HG03103 (cell line): ENCODE data around the gene SLC5A10.
"Not testable (repeated sequence)": the region's sequence is repeated elsewhere in the genome, so short reads cannot be mapped to it uniquely, and the experiment has no call there.

Experiments
- ATAC-seq: cut with Tn5 transposase; IDR thresholded peaks from one replicate; pipeline ENCODE4 v1.9.1; 2021; ENCODE audit warnings: low read depth; ENCODE audit not compliant: unreplicated experiment

Gene SLC5A10

DNA sequence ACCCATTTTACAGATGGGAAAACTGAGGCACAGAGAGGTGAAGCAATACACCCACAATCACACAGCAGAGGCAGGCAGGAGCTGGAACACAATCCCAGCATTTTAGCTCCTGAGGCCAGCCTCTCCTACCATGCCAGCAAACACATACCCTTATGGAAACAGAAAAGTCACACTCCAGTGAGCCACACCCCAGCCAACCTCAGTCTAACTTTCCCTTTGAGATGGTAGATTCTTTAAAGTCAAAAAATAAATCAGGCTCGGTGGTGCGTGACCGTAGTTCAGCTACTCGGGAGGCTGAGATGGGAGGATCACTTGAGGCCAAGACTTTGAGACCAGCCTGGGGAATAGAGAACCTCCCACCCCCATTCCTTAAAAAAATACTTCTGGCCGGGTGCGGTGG is 84.2 kb downstream of the SLC5A10 start:
- peak; percentile 37 for ATAC-seq

DNA sequence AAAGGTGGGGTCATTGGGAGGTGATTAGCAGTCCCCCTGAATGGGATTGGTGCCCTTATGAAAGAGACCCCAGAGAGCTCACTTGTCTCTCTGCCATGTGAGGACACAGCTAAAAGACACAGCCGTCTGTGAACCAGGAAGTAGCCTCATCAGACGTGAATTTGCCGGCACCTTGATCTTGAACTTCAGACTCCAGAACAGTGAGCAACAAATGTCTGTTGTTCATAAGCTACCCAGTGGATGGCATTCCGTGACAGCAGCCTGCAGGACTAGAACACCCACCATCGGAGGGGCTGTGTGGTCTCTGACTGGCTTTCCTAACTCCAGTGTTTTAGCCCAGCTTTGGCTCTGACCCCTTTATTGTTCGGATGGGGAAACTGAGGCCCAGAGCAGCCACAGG is 85.6 kb downstream of the SLC5A10 start:
- not testable (repeated sequence) for ATAC-seq

DNA sequence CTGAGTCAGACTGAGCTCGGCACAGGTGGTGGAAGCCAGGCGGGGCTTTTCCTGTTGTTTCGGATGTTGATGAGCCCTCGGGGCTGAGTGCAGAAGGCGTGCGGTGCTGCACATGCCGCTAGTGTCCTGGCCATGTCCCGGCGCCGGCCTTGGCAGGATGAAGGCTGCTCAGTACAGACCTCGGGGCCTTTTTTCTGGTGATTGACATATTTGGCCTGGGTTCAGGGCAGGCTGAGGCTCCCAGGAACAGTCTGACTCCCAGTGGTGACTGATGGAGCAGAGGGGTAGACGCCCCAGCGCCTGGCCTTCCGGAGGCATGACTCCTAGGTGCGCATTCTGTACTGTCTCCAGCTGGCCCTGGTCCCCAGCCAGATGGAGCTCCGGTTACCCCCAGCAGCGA is 86.0 kb downstream of the SLC5A10 start:
- ATAC-seq = not testable (repeated sequence)

DNA sequence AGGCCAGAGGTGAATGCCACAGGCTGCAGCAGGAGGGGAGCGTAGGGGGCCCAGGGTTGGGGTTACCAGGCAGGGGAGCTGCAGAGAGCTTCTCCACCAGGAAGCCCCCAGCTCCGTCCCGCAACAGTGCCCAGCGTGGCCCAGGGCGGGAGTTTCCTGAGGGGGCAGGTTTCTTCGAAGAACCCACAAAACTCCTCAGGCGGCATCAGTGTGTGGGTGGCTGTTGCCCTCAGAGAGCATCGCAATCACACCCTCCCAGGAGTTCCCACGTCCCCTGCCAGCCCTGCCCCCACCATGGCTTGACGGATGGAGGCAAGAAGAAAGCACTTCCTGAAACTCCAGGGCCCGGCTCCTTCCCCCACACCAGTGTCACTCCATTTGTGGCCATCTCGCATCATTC is 86.8 kb downstream of the SLC5A10 start:
- ATAC-seq = not testable (repeated sequence)

DNA sequence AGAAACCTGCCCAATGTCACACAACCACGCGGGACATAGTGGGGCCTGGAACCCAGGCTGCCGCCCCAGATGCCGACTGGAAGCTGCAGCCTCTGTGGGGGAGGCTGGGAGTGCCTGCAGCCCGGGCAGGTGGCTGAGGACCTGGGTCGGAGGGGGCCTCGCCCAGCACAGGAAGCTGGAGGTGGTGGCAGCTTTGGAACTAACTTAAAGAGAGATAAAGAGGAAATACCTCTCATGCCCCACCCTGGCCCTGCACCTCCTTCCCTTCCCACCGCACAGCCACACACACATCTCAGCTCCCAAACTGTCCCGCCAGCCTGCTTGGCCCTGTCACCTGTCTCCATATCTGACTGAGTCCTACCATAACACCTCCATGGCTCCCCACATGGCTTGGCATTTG is 88.4 kb downstream of the SLC5A10 start:
- not testable (repeated sequence) for ATAC-seq

DNA sequence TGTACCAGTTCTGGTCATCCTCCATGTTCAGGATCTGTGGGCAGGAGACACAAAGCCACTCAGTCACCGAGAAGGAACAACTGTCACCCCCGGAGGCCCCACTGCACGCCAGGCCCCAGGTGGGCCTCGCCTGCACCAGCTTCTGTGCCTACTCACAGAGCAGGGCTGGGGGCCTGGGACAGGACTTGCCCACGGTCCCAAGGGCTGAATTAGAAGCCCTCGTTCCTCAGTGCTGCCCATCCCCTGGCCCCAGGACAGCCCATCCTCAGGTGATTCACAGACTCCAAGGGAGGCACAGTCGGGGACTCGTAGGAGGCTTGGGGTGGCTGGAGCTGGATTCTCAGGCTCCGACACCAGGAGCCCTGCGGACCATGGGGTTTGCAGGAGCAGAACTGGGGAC is 89.9 kb downstream of the SLC5A10 start:
- not testable (repeated sequence) for ATAC-seq

DNA sequence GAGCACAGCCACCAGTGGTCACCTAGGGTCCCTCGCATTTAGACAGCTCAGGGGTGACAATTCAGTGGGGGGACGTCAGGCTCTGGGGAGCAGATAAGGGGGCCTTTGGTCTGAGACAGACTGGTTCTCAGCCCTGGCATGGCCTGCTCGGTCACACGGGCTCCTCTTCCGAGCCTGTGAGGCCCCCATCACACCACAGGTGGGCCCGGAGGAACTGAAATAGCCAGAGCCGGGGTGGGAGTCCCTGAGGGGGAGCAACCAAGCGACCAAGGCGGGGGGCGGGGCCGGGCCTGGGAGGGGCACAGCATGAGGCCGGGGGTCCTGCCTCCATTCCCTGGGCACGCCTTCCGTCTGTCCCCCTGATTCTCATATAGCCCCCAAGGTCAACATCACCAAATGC is 90.4 kb downstream of the SLC5A10 start:
- ATAC-seq = not testable (repeated sequence)

DNA sequence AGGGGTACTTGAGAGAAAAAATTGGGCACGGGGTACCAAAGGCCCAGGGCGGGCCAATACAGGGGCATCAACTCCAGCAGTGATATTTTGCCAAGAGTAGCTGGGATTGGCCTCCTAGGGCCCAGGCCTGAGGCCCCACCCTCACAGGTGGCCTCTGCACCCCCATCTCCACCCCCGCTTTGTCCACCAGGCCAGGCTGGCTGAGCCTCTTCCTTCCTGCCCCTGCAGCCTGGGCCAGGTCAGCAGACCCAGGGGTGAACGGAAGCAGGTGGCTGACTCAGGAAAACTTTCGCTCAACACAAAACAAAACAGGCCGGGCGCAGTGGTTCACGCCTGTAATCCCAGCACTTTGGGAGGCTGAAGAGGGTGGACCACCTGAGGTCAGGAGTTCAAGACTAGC is 91.1 kb downstream of the SLC5A10 start:
- ATAC-seq = not testable (repeated sequence)

DNA sequence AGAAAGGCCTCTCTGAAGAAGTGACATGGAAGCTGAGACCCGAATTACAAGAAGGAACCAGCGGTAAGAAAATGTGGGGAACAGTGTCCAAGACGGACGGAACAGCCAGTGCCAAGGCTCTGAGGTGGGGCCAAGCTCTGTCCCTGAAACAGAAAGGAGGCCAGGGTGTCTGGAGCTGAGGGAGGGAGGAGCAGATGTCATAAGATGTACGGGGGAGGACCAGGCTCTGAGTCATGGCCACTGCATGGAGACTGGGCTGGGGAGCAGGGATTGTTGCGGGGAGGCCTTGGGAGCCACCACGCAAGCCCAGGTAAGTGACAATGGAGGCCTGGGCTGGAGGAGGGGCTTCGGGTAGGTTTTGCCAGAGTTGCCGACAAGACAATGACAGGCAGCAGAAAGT is 92.7 kb downstream of the SLC5A10 start:
- not testable (repeated sequence) for ATAC-seq

DNA sequence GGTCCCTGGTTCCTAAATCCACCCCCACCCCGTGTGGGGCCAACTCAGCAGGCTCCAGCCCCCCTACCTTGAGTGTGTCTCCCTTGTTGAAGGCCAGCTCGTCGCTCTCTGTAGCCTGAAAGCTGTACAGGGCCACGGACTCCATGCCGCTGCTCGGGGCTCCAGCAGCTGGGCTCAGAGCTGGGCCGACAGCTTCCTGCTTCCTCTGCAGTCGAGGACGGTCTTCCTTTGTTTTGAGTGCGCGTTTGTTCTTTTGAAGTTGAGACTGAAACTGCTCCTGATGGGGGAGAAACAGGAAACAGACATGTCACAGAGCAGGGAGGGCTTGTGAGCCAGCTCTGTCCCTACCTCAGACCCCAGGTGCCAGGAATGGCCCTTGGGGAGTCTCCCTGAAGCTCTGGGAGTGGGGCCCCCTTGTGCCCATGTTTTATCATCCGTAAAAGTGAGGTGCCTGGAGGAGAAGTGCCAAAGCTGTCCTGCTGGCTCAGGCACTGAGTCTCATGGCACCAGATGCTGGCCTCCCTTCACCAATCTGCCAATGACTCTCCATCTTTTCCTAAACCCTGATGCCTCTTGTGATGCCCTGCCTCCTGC is 94.9 kb downstream of the SLC5A10 start, which contains the start of gene GRAP:
Gene GRAP (minus strand): TSS at position 176 of the 594 bp plus-strand sequence. CDS start 31 bp downstream, at position 145.
- ATAC-seq = not testable (repeated sequence)

DNA sequence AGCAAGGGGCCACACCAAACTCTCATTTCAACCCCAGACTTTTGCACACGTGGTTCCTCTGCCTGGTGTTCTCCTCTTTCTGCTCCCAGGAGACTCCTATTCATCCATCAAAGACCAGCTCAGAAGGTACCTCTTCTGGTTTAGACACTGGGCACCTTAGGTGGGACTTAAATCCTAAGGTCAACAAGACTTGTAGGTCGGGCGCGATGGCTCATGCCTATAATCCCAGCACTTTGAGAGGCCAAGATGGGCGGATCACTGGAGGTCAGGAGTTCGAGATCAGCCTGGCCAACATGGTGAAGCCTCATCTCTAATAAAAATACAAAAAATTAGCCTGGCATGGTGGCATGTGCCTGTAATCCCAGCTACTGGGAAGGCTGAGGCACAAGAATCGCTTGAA is 95.5 kb downstream of the SLC5A10 start:
- ATAC-seq = not testable (repeated sequence)

DNA sequence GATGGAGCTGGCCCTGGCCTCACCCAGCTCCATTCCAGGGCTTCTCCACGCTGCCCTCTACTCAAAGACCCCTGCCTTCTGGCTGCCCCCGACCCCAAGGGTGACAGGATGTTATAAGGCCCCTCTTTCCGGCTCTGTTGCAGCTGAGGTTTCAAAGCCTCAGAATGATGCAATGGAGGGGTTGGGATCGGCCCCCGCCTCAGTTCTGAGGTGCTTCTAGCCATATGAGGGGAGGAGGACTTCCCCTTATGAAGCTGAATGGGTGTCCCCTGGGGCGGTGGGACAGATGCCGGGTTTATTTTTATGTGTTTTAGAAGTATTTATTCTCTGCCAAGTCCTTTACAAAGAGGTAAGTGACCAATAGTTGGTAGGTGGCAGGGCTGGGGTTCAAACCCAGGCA is 96.9 kb downstream of the SLC5A10 start:
- not testable (repeated sequence) for ATAC-seq

DNA sequence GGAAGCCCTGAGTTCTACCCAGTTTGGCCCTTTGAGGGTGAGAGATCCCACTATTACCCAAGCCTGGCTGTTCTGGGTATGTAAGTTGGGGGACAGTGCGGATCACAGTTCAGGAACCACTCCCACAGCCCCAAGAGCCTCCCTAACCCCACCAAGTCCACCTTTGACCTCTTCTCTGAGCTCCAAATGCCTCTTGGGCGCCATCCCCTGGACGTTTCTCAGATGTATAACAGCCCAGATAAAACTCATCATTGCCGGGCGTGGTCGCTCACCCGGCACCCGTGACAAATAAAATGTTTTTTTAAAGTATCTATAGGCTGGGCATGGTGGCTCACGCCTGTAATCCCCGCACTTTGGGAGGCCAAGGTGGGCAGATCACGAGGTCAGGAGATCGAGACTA is 103.5 kb downstream of the SLC5A10 start:
- ATAC-seq = not testable (repeated sequence)

DNA sequence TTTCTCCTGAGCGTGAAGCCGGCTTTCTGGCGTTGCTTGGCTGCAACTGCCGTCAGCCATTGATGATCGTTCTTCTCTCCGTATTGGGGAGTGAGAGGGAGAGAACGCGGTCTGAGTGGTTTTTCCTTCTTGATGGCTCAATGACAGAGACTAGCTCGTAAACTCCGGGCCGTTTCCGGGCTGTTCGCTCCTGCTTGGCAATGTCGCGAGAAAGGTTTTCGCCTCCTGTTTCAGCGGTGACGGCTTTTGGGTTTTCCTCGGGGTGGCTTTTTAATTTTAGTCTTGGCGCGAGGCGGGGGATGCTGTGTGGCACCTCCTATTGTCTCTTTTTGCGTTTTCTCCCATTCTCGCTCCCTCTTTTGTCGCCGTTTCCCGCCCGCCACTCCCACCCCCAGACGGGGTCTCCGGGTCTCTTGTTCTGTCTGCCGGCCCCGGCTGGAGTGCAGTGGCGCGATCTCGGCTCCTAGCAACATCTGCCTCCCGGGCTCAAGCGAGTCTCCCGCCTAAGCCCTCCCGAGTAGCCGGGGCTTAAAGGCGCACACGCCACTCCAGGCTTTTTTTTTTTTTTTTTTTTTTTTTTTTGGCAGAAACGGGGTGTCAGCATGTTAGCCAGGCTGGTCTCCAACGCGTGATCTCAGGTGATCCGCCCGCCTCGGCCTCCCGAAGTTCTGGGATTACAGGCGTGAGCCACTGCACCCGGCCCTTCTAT is 110.2 kb downstream of the SLC5A10 start:
- ATAC-seq = not testable (repeated sequence)

DNA sequence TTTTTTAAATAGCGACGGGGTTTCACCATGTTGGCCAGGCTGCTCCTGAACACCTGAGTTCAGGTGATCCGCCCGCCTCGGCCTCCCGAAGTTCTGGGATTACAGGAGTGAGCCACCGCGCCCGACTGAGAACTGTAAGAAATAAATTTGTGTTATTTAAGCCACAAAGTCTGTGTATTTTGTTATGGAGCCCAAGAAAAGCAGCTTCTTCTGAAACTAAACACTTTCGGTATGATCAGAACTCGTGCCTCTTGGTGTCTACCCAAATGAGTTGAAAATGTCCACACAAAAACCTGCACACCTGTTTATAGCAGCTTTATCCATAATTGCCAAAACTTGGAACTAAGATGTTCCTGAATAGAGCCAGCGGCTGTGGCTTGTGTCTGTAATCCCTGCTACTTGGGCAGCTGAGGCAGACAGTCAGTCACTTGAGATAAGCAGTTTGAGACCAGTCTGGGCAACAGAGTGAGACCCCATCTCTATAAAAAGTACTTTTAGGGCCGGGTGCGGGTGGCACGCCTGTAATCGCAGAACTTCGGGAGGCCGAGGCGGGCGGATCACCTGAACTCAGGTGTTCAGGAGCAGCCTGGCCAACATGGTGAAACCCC is 110.9 kb downstream of the SLC5A10 start:
- ATAC-seq = not testable (repeated sequence)

DNA sequence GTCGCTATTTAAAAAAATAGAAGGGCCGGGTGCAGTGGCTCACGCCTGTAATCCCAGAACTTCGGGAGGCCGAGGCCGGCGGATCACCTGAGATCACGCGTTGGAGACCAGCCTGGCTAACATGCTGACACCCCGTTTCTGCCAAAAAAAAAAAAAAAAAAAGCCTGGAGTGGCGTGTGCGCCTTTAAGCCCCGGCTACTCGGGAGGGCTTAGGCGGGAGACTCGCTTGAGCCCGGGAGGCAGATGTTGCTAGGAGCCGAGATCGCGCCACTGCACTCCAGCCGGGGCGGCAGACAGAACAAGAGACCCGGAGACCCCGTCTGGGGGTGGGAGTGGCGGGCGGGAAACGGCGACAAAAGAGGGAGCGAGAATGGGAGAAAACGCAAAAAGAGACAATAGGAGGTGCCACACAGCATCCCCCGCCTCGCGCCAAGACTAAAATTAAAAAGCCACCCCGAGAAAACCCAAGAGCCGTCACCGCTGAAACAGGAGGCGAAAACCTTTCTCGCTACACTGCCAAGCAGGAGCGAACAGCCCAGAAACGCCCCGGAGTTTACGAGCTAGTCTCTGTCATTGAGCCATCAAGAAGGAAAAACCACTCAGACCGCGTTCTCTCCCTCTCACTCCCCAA is 111.5 kb downstream of the SLC5A10 start:
- not testable (repeated sequence) for ATAC-seq

DNA sequence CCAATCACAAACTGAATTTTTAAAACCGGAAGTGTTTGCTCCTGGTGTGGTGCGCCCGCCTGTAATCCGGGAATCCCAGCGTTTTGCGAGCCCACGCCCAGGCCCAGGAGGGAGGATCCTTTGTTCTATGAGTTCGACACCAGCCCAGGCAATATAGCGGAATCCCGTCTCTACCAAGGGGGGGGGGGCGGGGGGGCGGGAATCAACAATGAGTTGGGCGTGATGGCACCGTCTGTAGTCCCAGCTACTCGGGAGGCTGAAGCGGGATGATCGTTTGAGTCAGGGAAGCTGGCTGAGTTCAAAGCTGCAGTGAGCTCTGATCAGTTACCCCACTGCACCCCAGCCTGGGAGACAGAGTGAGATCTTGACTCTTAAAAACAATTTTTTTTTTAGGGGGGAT is 112.4 kb downstream of the SLC5A10 start:
- ATAC-seq = not testable (repeated sequence)

DNA sequence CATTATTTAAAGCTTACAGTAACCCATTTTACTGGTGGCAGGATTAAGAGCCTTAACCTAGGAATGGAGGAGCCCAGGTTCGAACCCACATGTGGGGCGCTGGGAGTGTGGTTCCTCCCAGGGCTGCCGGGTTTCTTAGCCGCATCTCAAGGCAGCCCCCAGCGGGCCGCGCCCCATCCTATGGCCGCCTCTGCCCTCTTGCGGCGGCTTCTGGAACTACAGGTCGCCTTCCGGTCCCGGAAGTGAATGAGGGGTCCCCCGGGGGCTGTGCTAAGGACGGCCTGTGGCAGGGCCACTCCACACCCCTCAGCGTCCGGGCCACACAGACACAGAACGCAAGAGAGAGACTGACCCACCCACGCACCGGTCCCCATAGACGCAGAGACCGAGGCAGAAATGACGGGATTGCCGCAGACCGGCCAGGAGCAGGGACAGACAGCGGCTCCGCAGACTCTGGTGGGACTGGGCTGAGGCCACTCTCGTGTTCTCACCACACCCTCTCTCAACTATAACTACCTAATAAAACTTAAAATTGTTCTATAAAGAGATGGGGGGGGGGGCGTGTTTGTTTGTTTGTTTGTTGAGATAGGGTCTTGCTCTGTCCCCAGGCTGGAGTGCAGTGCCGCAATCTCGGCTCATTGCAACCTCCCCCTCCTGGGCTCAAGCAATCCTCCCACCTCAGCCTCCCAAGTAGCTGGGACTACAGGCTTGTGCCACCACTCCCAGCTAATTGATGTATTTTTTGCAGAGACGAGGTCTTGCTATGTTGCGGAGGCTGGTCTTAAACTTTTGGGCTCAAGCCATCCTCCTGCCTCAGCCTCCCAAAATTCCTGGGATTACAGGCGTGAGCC is 118.6 kb downstream of the SLC5A10 start:
- ATAC-seq = not testable (repeated sequence)
